Measurements from ENCODE around the gene ABLIM1.

Gene ABLIM1

DNA sequence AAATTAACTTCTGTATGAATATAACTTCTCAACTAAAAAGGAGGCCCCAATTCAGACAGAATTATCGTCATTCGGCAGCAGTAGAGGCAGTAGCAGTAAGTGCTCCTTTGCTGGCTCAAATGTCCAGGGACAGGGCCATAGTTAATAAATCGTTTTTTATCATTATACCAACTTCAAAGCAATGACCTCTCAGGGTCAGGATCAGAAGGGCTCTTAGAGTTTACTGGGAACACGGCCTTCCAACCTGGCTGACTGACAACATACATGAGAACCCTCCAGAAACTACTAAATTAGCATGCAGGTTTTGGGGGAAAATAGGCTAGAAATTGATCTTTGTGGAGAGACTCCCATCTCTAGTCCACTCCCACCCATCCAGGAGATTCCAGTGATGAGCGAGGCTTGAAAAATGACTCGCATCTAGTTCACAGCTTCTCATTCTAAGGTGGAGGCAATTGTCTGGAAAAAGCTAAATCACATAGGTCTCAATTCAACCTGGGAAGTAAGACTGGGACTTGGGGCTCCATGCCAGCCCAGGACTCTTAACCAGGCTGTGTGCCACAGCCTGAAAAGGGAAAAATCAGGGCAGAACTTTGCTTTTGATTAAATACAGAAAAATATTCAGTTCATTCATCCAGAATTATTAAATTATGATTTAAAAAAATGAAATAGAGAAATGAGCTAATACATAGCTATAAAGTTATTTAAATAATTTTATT, 84.6 kb downstream of the ABLIM1 start:
- Histone ChIP-seq H3K9ac (ENCODE audit: low read length) (no peak overlapping the region), H3K4me1 (ENCODE audit: low read length) (no peaks in the 10 kb centered on the region), H3K36me3 (replicated peaks; ENCODE audit: insufficient read depth, low read length) (no peaks in the 10 kb centered on the region), H3F3A (ENCODE audit: insufficient read depth, low read length) (no peaks in the 10 kb centered on the region), H3K79me2 (ENCODE audit: low read length) (no peaks in the 10 kb centered on the region), H3K4me2 (ENCODE audit: low read depth, low read length) (no peak overlapping the region), H2AFZ (ENCODE audit: low read length) (no peak overlapping the region), H3K9me3 (replicated peaks; ENCODE audit: insufficient read depth, low read length) (no peaks in the 10 kb centered on the region), H3K4me3 (ENCODE audit: low read length) (no peak overlapping the region), H3K27me3 (replicated peaks; ENCODE audit: insufficient read depth, low read length) (no peaks in the 10 kb centered on the region), H4K20me1 (ENCODE audit: insufficient read depth, low read length) (no peaks in the 10 kb centered on the region), H3K27ac (ENCODE audit: low read length) (no peak overlapping the region), H3K9me2 (replicated peaks; ENCODE audit: insufficient read depth, low read length) (no peaks in the 10 kb centered on the region)
- no peak for DNase-seq
- TF ChIP-seq EZH2 (optimal IDR thresholded peaks at IDR 0.05; ENCODE audit: low read depth, low read length) (no peak), EZH2phosphoT487 (IDR thresholded peaks at IDR 0.05; ENCODE audit: low read length) (no peak)
- TF ChIP-seq, protein P1, sequence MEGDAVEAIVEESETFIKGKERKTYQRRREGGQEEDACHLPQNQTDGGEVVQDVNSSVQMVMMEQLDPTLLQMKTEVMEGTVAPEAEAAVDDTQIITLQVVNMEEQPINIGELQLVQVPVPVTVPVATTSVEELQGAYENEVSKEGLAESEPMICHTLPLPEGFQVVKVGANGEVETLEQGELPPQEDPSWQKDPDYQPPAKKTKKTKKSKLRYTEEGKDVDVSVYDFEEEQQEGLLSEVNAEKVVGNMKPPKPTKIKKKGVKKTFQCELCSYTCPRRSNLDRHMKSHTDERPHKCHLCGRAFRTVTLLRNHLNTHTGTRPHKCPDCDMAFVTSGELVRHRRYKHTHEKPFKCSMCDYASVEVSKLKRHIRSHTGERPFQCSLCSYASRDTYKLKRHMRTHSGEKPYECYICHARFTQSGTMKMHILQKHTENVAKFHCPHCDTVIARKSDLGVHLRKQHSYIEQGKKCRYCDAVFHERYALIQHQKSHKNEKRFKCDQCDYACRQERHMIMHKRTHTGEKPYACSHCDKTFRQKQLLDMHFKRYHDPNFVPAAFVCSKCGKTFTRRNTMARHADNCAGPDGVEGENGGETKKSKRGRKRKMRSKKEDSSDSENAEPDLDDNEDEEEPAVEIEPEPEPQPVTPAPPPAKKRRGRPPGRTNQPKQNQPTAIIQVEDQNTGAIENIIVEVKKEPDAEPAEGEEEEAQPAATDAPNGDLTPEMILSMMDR (IDR thresholded peaks at IDR 0.05; ENCODE audit: low read length) = no peak

DNA sequence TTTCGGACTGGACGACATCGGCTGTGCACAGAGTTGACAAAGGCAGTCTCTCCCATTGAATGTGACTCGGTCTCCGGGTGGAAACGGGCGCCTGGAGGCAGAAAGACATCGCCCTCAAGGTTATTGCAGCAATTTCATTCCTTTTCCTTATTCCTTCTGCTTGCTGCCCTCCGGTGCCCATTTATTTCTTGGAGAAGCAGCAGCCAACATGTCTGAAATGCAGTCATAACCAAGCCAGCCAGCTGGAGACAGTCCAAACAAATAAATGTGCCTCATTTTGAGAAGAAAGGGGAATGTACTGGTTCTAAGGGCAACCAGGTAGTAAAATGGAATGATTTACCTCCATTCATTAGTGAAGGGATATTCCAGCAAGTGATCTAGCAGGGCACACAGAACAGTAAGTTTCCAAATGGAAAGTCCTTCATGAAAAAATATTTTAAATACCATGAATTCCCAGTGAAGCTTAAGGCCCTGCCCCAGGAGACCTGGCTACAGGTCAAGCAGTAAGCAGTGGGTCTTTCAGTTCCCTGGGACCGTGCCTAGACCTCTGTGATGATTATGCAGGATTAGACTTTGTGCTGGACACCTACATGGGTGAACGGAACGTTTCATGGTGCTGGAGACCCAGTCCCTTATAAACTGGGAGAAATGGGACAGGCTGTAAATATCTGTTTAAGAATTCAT, 86.6 kb downstream of the ABLIM1 start:
- H3K9me3 ChIP-seq (replicated peaks; ENCODE audit: insufficient read depth, low read length) = no peaks in the 10 kb centered on the region
- no peak overlapping the region for H3K27ac ChIP-seq (ENCODE audit: low read length)
- H3K4me2 ChIP-seq (ENCODE audit: low read depth, low read length) = no peak overlapping the region
- no peaks in the 10 kb centered on the region for H3K27me3 ChIP-seq (replicated peaks; ENCODE audit: insufficient read depth, low read length)
- H2AFZ ChIP-seq (ENCODE audit: low read length) = no peak overlapping the region
- no peaks in the 10 kb centered on the region for H3K79me2 ChIP-seq (ENCODE audit: low read length)
- no peaks in the 10 kb centered on the region for H3K9me2 ChIP-seq (replicated peaks; ENCODE audit: insufficient read depth, low read length)
- no peaks in the 10 kb centered on the region for H3F3A ChIP-seq (ENCODE audit: insufficient read depth, low read length)
- H3K36me3 ChIP-seq (replicated peaks; ENCODE audit: insufficient read depth, low read length) = no peaks in the 10 kb centered on the region
- DNase-seq = no peak
- H3K4me3 ChIP-seq (ENCODE audit: low read length) = no peak overlapping the region
- no peaks in the 10 kb centered on the region for H4K20me1 ChIP-seq (ENCODE audit: insufficient read depth, low read length)
- TF ChIP-seq EZH2 (optimal IDR thresholded peaks at IDR 0.05; ENCODE audit: low read depth, low read length) = no peak
- TF ChIP-seq EZH2phosphoT487 (IDR thresholded peaks at IDR 0.05; ENCODE audit: low read length) = no peak
- TF ChIP-seq, protein P1 (IDR thresholded peaks at IDR 0.05; ENCODE audit: low read length) = no peak
- H3K9ac ChIP-seq (ENCODE audit: low read length) = no peak overlapping the region
- H3K4me1 ChIP-seq (ENCODE audit: low read length) = no peaks in the 10 kb centered on the region

DNA sequence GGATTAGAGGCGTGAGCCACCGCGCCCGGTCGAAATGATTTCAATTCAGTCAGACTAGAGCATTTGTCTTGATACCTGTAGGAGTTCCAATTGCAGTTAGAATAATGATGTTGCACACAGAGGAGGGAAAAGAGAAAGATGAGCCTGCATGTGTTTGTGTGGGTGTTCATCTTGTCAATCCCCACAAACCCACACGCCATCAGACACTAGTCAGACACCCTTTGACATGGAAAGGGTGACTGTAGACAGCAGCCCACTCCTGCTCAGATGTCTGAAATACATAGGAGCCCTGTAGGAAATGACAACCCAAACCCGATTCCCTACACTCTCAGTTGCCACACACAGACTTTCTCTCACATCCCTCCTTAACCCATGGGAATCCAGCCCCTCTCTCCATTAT, 92.0 kb downstream of the ABLIM1 start:
- Histone ChIP-seq H3K27me3 (replicated peaks; ENCODE audit: insufficient read depth, low read length) (no peaks in the 10 kb centered on the region), H3K4me3 (ENCODE audit: low read length) (no peak overlapping the region), H3K27ac (ENCODE audit: low read length) (no peak overlapping the region), H3K36me3 (replicated peaks; ENCODE audit: insufficient read depth, low read length) (no peaks in the 10 kb centered on the region), H3K9me2 (replicated peaks; ENCODE audit: insufficient read depth, low read length) (no peaks in the 10 kb centered on the region), H3K9ac (ENCODE audit: low read length) (no peak overlapping the region), H3K4me2 (ENCODE audit: low read depth, low read length) (no peak overlapping the region), H3F3A (ENCODE audit: insufficient read depth, low read length) (no peaks in the 10 kb centered on the region), H4K20me1 (ENCODE audit: insufficient read depth, low read length) (no peaks in the 10 kb centered on the region), H3K4me1 (ENCODE audit: low read length) (no peaks in the 10 kb centered on the region), H3K9me3 (replicated peaks; ENCODE audit: insufficient read depth, low read length) (no peaks in the 10 kb centered on the region), H3K79me2 (ENCODE audit: low read length) (no peaks in the 10 kb centered on the region), H2AFZ (ENCODE audit: low read length) (no peak overlapping the region)
- TF ChIP-seq, protein P1 (IDR thresholded peaks at IDR 0.05; ENCODE audit: low read length) = no peak
- no peak for TF ChIP-seq EZH2 (optimal IDR thresholded peaks at IDR 0.05; ENCODE audit: low read depth, low read length)
- no peak for TF ChIP-seq EZH2phosphoT487 (IDR thresholded peaks at IDR 0.05; ENCODE audit: low read length)
- no peak for DNase-seq

All from MM.1S (cell line).